HuH-7.5 (cell line): ENCODE results near the gene DAO.
"Not testable (repeated sequence)": the region's sequence is repeated elsewhere in the genome, so short reads cannot be mapped to it uniquely, and the experiment has no call there.

ENCODE experiments used
- DNase-seq: peaks from one replicate; pipeline ENCODE4 v3.0.0; 2011; ENCODE audit warnings: low spot score

DAO gene

DNA sequence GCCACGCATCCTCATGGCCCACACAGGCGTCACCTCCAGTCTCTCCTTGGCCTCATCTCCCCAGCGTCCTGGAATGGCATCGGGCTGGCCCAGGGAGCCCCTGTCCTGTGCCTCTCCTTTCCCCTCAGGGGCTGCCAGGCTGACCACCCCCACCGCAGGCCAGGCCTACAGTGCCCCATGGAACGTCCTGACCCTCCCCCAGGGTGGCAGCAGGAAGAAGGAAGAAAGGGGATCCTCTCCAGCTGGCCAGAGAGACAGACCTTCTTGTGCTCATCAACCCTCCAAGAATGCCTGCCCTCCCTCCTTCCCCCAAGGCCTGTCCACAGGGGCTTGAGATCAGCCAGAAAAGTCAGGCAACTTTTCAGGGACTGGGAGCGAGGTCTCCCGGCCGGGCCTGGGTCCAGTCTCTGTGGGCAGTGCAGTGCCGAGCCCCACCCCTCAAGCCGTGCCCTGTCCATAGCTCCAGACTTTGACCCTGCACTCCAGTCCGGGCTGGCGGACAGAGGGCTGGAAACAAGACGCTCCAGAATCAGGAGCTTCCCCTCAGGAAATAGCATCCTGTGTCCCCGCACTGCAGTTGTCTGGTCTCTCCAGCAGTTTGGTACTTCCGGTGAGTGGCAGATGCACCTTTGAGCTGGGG, at the start of gene DAO:
DAO (plus strand) TSS at position 478 of the 640 bp plus-strand sequence. CDS start 4,915 bp downstream, outside the sequence.
- DNase-seq = peak; percentile 44

DNA sequence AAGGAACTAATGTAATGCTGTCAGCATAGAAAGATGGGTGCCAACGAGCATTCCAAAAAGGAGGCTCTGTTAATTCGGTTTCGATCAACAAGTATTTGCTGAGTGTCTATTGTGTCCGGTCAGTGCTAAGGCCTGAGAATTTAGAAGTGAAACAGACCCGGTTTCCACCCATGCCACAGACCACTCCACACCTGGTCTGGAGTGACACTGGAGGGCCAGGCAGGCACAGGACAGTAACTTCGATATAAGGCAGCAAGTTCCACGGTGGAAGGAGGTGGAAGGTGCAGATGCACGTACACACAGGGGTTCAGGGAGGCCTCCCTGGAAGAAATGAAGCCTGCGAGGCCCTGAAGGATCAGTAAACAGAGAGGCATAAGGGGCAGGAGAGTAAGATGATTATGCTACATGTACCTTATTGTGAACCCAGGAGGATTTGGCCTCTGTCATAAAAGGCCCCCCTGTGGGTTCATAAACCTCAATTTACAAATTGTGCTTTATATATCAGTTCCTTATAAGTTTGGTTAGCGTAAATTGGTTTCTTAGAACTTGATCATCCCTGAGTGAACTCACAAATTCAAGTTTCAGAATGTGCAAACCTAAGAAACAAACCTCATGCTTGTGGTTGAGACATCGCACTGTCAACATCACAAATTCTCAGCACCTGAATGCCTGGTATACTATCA, 48.4 kb upstream of the DAO start:
- no peak for DNase-seq

DNA sequence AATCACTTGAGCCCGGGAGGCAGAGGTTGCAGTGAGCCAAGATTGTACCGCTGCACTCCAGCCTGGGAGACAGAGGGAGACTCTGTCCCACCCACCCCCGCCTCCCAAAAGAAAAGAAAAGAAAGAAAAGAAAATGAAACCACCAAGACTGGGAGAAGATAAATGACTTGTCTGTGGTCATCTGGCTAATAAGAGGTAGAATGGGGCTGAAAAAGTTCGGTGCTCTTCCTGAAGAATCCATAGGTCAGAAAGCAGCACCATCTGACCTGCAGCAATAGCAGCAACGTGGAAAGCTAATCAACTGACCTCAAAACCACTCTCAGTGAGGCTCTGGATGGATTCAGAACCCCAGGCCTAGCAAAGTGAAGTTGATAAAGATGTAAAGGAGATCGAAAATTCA, 47.7 kb upstream of the DAO start:
- no peak for DNase-seq

DNA sequence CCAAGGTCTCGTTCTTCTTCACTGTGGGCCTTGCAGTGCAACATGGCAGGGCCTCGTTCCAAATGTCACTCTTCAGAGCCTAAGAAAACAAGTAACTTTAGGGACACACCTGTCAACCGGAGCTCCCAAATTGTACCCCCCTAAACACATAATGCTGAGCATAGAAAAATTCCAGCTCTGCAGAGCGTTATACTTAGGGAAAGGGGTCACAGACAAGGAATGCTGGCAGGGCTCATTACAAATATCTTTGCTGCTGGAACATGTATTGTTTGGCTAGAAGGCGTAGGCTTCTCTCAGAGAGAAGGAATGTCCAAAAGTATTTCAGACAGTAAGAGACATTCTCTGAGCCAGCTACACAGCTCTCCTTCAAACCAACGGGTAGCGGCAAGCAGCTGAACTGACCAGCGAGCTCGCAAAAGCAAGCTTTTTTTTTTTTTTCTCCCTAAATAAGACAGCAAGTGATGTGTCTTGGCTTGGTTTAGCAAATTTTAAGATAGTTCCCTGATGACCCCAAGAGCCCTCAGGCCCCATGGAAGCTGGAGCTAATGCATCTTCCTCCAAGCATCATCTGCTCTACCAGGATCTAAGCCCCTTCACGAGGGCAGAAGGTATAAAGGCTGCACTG, 47.0 kb upstream of the DAO start:
- no peak for DNase-seq

DNA sequence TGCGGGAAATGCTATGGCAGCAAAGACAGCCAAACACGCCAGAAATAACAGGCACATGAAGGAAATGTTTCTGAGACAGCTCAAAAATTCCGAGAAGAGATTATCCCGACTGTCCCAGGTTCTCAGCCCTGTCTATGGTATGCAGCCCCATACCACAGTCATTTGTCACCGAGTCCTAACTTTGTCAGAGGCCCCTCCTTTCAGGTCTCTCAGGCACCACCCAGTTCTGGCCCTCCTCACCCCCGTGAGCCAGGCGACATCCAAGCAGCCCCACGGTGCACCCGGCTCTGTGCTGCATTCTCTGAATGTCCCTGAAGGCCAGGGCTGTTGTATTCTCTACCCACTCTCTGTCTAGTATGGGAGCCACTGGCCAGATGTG, 46.5 kb upstream of the DAO start:
- no peak for DNase-seq

DNA sequence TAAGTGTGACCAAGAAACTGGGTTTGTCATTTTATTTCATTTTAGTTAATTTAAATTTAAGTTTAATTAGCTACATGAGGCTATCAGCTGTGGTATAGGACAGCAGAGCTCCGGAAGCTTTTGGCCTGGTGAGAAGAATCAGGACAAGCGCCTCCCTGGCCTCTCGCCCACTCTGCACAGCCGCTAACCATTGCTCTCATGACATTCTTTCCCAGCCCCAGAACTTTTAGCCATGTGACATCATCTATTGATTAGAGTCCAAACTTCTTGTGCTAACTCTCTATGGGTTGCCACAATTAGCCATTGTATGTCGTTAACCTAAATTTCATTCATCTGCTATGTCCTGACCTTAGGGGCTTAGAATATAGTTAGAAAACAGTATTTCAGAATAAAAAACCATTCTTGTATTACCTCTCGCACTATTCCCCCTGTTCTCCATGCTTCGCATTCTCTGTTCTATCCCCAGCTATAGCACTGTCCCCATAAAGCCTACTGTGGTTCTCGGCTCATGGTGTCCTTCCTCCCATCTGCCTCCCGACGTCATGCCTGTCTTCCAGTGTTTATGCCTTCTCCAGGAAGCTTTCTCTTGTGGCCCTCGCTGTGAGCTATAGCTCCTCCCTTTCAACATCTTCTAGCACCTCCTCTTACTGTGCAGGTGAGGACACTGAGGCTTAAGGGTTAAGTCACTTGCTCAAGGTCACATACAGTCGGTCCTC, 46.0 kb upstream of the DAO start:
- no peak for DNase-seq

DNA sequence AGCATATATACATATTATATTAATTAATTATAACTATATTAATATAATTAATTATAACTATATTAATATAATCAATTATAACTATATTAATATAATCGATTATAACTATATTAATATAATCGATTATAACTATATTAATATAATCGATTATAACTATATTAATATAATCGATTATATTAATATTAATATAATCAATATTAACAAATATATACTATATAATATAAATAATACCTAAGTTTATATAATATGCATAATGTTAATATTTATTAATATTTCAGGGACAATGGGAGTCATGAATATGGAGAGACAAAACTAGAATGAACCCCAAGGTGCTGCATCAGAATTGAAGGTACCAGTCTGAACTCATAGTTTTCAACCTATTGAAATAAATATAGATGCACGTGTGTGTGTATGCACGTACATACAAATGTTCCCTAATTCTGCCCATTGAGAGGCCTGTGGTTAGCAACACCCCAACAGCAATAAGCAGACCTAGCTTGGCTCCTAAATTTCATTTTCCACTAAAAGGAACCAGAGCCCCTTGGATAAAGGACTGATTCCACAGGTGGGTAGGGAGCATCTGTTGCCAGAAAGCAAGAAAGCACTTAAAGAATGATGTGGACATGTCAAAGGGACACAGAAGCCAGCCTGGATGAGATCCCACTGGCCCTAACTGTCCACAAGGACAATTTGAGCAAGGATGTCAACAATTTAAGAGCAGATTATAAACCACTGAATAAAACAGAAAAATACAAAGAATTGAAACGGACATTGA, 43.8 kb upstream of the DAO start:
- DNase-seq = no peak

DNA sequence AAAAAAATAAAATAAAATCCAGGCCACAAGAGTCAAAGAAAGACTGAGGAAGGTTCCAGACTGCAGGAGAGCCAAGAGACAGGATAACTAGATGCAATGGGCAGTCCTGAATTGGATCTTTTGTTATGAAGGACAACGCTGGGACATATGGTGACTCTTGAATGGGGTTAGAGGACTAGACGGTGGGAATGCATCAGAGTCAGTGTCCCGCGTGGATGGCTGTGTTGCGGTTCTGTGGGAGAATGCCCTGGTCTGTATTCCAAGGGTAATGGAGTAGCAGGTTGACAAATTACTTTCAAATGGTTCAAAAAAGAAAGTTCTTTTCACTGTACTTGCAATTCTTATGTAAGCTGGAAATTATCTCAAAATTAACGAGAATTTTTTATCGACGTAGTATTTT, 42.7 kb upstream of the DAO start:
- DNase-seq = no peak

DNA sequence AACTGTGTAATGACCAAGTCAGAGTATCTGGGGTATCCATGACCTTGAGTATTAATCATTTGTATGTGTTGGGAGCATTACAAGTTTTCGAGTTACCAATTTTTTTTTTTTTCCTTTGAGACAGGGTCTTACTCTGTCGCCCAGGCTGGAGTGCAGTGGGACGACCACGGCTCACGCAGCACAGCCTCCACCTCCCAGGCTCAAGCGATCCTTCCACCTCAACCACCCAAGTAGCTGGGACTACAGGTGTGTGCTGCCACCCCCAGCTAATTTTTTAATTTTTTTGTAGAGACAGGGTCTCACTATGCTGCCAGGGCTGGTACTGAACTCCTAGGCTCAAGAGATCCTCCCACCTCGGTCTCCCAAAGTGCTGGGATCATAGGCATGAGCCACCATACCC, 42.2 kb upstream of the DAO start:
- DNase-seq = no peak

DNA sequence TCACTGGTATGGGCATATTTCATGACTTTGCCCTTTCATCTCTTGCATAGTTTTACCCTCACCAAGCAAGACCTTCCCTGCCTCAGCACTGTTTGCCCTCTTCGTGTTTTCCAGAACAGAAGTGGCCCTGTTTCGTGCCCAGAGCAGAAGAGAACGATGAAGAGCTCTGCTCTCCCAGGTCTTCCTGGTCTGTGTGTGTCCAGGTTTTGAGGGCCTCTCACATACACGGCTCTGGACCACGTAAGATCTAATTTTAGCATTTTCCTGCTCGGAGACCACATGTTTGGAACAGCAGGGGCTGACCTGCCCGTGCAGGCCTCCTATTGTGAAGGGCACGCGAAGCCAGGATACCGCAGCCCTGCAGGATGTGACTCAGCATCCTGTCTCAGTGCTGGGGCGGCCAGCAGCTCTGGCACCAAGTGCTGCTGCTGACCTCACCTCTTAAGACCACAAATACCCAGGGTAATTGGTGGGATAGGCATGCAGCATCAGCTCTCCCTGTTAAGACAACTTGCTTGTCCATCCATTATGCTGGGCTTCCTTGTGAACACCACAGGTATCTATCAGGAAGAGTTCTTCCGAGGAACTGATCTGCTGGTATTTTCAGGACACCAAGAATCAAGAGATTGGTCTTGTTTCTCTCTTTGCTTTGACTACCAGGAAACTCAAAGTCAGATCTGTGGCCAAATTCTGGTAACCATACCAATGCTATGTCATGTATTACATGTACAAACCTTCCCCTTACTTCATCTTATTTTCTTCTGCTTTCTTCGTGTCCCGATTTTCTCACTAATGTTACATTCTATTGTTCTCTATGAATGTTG, 41.5 kb upstream of the DAO start:
- DNase-seq = no peak

DNA sequence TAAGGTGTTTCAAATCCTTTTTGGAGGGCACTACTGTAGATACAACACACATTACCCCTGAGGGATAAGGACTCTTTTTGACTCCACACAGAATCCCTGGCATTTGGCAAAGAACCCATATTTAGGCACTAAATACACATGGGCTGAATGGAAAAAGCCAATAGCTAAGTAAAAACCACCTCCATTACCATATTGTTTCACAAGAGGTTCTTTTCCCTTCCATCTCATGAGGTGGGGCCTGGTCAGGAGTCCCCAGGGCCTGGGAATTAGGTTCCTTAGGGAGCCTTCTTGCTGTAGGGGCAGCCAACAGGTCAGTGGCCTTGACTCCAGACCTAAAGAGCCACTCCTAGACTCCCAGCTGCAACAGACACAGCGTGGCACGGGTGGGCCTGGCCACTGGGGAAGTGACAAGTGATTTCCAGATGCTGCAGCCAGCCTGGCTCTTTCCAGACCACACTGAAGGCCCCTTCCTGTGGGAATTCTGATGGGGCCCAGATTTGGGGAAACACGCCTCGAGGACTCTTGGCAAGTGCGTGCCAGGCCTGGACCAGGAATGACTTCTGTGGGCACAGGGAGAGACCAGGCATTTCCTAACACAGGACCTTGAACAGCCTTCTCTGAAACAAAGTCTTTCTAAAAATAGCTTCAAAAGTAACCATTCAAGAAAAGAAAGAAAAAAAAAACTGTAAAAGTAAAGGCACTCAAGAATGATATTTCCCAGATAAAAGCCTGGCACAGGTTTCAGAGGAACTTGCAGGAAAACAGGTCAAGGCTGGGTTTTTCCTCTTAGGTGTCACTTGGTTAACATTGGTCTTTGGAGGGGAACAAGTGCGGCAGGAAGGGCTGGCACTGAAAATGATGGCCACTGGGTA, 40.6 kb upstream of the DAO start:
- no peak for DNase-seq

DNA sequence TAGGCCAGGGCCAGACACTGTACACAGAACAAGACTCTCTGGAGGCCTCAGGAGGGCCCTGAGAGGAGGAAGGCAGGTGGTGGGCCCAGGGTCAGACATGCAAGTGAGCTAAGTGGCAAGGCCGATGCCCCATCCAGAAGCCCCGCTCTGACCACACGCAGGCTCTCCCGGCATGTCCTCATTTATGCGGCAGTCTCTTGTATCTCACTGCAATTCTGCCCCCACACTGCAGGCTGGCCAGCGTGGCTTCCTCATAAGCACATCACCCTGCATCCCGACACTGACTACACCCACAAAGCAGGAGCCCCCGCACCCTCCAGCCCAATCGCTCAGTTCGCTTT, 40.0 kb upstream of the DAO start:
- DNase-seq = no peak

DNA sequence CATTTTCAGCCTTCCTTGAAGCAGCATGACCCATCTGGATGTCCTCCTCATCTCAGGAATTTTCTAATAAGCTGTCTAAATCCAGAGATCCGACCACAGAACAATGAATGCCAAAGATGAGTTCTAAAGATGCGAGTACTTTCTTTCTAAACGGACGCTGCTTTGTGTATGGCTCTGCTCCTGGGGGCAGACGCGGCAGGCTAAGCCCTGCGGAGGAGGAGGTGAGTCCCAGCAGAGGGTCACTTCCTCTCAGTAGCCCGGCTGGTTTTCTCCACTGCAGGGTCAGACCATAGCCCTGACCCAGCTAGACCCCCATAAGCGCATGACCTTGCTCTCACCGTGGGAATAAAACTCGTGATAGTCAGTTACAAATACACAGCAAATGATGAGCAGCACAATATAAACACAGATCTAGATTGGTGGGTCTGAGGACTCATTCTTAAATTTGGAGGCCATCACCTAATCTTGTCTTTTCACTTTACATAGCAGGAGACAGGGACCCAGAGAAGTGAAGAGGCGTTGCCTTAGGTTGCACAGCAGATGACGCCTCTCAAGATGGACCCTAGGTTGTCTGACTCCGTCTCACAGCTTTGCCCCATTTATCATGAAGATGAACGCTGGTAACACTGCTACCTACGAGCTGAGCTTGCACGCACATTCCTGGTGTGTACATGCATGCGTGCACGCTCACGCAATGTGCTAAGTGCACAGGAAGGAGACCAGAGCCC, 39.1 kb upstream of the DAO start:
- DNase-seq = no peak

DNA sequence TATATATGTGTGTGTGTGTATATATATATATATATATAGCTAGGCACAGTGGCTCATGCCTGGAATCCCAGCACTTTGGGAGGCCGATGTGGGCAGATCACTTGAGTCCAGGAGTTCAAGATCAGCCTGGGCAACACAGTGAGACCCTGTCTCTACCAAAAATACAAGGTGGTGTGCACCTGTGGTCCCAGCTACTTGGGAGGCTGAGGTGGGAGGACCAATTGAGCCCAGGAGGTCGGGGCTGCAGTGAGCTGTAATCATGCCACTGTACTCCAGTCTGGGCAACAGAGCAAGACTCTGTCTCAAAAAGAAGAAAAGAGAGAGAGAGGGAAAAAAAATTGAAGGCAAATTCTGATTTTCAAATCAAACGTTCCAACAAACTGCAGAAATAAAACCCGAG, 38.1 kb upstream of the DAO start:
- DNase-seq = not testable (repeated sequence)

DNA sequence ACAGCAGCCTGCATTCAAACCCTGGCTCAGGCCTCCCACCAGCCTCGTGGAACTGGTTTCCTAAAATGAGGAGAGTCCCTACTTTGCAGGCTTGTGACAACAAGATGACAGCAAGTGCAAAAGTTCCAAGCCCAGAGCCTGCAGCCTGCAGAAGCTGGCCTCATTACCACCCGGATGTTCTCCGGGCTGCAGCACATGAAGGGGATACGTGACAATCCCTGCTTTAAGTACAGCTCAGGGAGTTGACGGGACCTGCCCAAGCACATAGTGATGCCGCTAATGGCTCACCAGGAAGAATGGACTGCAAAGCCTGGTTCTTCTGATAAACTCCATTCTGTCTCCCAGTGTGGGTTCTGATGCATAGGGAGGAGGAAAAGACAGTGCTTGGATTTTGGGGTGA, 37.5 kb upstream of the DAO start:
- DNase-seq = no peak

DNA sequence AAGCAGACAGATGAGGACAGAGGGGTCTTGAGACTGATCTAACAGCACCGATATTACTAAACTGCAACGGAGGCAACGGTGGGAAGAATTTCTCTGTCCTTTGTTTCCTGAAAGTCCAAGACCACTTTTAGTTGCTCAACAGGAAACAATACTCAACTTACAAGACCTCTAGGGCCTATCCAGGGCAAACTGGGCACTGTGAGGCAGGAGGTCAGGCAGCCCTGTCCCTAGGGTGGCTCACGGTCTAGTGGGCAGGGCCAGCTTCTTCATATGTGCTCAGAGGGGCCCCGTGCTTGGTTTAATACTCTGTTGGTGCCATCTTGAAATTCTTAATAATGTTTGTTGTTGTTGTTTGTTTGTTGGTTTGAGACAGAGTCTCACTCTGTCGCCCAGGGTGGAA, 36.7 kb upstream of the DAO start:
- no peak for DNase-seq

DNA sequence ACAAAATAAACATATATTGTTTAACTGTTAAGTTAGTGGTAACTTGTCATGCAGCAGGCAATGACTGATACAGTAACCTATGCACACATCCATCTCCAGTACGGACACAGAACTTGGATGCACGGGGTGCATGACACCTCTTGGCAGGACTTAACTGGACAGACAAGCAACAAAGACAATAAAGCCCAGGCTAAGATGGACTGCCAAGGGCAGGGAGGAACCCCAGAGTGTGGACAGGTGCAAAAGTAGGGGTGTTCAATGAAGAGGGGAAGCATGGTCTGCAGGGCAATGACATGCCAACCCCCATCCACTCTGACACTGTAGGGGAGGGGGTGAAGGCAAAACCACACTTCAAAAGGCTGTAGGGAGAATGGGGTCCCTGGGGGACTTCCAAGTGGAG, 34.2 kb upstream of the DAO start:
- DNase-seq = no peak

DNA sequence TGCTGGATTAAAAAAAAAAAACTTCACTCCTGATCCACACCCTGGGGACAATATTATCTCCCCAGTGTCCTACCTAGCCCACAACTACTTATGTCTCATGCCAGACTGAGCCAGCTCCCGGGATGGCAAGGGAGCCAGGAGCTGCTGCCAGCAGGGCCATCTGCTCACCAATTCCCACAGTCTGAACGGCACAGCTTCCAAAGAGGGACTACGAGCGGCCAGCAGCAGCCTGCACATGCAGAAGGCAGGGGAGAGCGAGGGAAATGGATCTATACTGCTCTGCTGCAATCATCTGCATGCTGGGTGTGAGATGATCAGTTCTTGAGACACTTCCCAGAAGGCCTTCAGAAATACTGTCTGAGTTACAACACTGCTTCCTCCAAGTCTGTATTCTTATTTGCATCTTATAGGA, 33.6 kb upstream of the DAO start:
- DNase-seq = no peak

DNA sequence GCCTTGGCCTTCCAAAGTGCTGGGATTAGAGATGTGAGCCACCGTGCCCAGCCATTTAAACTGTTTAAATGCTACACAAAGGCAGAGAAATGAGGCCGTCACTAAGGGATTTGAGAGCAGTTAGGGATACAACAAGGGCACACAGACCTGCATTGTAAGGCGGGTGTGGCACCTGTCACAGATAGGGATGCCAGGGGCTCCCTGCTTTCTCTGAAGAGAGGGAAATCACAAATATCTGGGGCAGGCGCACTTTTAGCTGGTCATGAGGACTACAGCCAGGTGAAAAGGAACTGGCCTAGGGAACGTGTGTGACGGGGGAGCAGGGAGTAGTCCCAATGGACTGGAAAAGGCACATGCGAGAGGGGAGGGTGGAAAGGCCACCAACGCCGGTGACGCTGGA, 32.2 kb upstream of the DAO start:
- DNase-seq = no peak

DNA sequence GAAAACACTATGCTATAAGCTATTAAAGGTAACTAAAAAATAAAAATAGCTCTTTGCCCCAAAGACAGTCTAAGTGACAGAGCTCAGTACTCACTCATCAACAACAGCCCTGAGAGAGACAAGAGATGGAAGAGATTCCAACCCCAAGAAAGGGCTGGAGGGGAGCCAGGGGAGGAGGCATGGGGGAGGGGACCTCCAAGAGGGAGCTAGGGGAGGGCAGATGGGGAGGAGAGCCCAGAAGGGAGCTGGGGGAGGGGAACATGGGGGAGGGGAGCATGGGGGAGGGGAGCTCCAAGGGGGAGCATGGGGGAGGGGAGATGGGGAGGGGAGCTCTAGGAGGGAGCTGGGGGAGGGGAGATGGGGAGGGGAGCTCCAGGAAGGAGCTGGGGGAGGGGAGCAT, 30.2 kb upstream of the DAO start:
- no peak for DNase-seq
